HepG2 (cell line): Measurements from ENCODE around the gene HS3ST4. TPM values are rescaled to one million over a fixed set of nuclear protein-coding genes. Genes with fewer than 3 reads are reported as not detected.

ENCODE experiments used
- ATAC-seq: fragments of 200-7000 bp; cut with Tn5 transposase; 3 replicates; pipeline ENCODE4 v1.9.1; 2020; ENCODE audit warnings: mild to moderate bottlenecking, moderate library complexity
- BruUV-seq: library from RNA; stranded (reverse); fragments of 400-500 nt; replicated peaks from 2 replicates; lab custom pipeline; 2021; lab: Mats Ljungman, UMichigan
- CTCF ChIA-PET: fragments of 300-600 bp; formaldehyde crosslinking; extraction: SDS; loops from one replicate; lab custom pipeline; 2021; ENCODE audit warnings: low total read pairs, inconsistent platforms, low intra/inter-chr PET ratio; lab: Yijun Ruan, JAX
- POLR2A ChIA-PET: fragments of 350-600 bp; sonication (Branson Sonifier 250); formaldehyde crosslinking; loops from one replicate; lab custom pipeline; 2020; ENCODE audit warnings: antibody characterized with exemption, inconsistent platforms; lab: Yijun Ruan, JAX
- DNase-seq: peaks from one replicate; pipeline ENCODE4 v3.0.0-alpha.2; 2015; ENCODE audit warnings: low spot score
- FAIRE-seq: peaks from 3 replicates; lab custom pipeline; 2011; peaks lifted over from hg19 to GRCh38; lab: Jason Lieb, UNC
- H2AFZ ChIP-seq: one replicate; pipeline ENCODE4 v1.6.1; 2011; ENCODE audit warnings: low read length, inconsistent platforms
- H3K27ac ChIP-seq: fragments of 300-600 bp; 3 replicates; pipeline ENCODE4 v1.8.0; 2011; ENCODE audit warnings: mixed run types, mild to moderate bottlenecking, mixed read lengths, low read length, inconsistent platforms; ENCODE audit not compliant: insufficient read depth; ENCODE audit errors: extremely low read length
- H3K27me3 ChIP-seq, 2 experiments: fragments of 200-600 bp in 1 of 2; 2 replicates in 1 of 2; 3 replicates in 1 of 2; pipeline versions ENCODE4 v1.6.0 to v1.8.0; 2011; ENCODE audit warnings: low read length in 2 of 2, mild to moderate bottlenecking in 2 of 2, moderate library complexity in 2 of 2, inconsistent platforms in 1 of 2; ENCODE audit not compliant: insufficient read depth in 2 of 2, control insufficient read depth in 1 of 2
- H3K36me3 ChIP-seq, 2 experiments: fragments of 200-600 bp in 1 of 2; replicated peaks in 1 of 2; 2 replicates in 1 of 2; 3 replicates in 1 of 2; pipeline versions ENCODE4 v1.5.1 to v1.8.0; 2011; ENCODE audit warnings: low read length in 2 of 2, inconsistent platforms in 1 of 2; ENCODE audit not compliant: insufficient read depth in 2 of 2, control insufficient read depth in 1 of 2
- H3K4me1 ChIP-seq: 2 replicates; pipeline ENCODE4 v1.5.1; 2012; ENCODE audit warnings: low read length, inconsistent platforms; ENCODE audit not compliant: insufficient read depth
- H3K4me2 ChIP-seq: 2 replicates; pipeline ENCODE4 v1.6.0; 2011; ENCODE audit warnings: low read depth, low read length, inconsistent platforms
- H3K4me3 ChIP-seq, 3 experiments: fragments of 200-600 bp in 1 of 3; sonication (generic), shearing (Covaris generic) in 1 of 3; replicated peaks in 1 of 3; 2 replicates each; pipeline ENCODE4 v1.5.1; 2011 to 2016; ENCODE audit warnings: low read length in 3 of 3, inconsistent platforms in 2 of 3, low read depth in 2 of 3, mild to moderate bottlenecking in 2 of 3, control low read depth in 1 of 3, mixed read lengths in 1 of 3; ENCODE audit not compliant: insufficient read depth in 1 of 3
- H3K79me2 ChIP-seq: one replicate; pipeline ENCODE4 v1.6.1; 2011; ENCODE audit warnings: low read length, inconsistent platforms; ENCODE audit not compliant: insufficient read depth
- H3K9ac ChIP-seq: 2 replicates; pipeline ENCODE4 v1.6.0; 2011; ENCODE audit warnings: mild to moderate bottlenecking, low read depth, low read length, inconsistent platforms; ENCODE audit not compliant: insufficient read depth
- H3K9me3 ChIP-seq: 2 replicates; pipeline ENCODE4 v1.5.1; 2012; ENCODE audit warnings: mild to moderate bottlenecking, low read length
- H4K20me1 ChIP-seq: 2 replicates; pipeline ENCODE4 v1.6.0; 2011; ENCODE audit warnings: inconsistent platforms, mild to moderate bottlenecking, low read length, moderate library complexity; ENCODE audit not compliant: insufficient read depth
- ZNF543 ChIP-seq: sonication (generic); formaldehyde crosslinking; IDR thresholded peaks from 2 replicates; pipeline ENCODE4 v1.4.0; 2020; ENCODE audit warnings: mild to moderate bottlenecking, missing genetic modification reagents
- ZNF782 ChIP-seq: sonication (generic); formaldehyde crosslinking; IDR thresholded peaks from 2 replicates; pipeline ENCODE4 v1.4.0; 2020; ENCODE audit warnings: missing genetic modification reagents, mild to moderate bottlenecking, borderline replicate concordance
- ZNF792 ChIP-seq: IDR thresholded peaks from 2 replicates; pipeline ENCODE4 v1.6.1; 2016
- WGBS: methylation state at CpG from one replicate; pipeline ENCODE4 v1.1.6; 2017; ENCODE audit warnings: low lambda C conversion rate; 5-methylcytosine and 5-hydroxymethylcytosine counted together
- in situ Hi-C: cut with HindIII; loops from 2 replicates; pipeline ENCODE4 v1.10.0; 2017; ENCODE audit warnings: low pct_unique_long_range_greater_than_20kb; ENCODE audit not compliant: extremely low pct_ligation_motif_present
- intact Hi-C: fragments of 100-400 bp; cut with micrococcal nuclease; formaldehyde crosslinking; loops from one replicate; pipeline ENCODE4 v1.10.0; 2022; ENCODE audit not compliant: unreplicated experiment
- polyA plus RNA-seq, 8 experiments: library from polyadenylated mRNA; depleted of rRNA in 3 of 8; stranded (reverse) in 7 of 8; unstranded in 1 of 8; fragments of >200 nt; fragmentation: Illumina TruSeq in 4 of 8; extraction: Trizol in 4 of 8; gene quantifications; 2 replicates each; pipeline versions ENCODE4 v1.2.1 to v1.2.3, GENCODE V29; 2011 to 2016; ENCODE audit warnings: low read depth in 4 of 8, missing spikeins in 1 of 8, mixed read lengths in 1 of 8; ENCODE audit not compliant: insufficient read depth in 1 of 8
- total RNA-seq, 5 experiments: library from RNA; depleted of rRNA; stranded (reverse); fragments of >200 nt; fragmentation: Illumina TruSeq; extraction: Trizol; gene quantifications; 2 replicates each; pipeline ENCODE4 v1.2.3, GENCODE V29; 2016; ENCODE audit warnings: low read depth in 1 of 5
- TF ChIP-seq, protein P1 (sequence below), 2 experiments: fragments of 450-650 bp in 1 of 2; sonication (generic) in 1 of 2; formaldehyde crosslinking in 1 of 2; IDR thresholded peaks; 2 replicates each; pipeline versions ENCODE4 v1.6.1 to v1.8.0; 2016 to 2022; ENCODE audit warnings: antibody characterized with exemption in 1 of 2, mild to moderate bottlenecking in 1 of 2, missing genetic modification reagents in 1 of 2
- TF ChIP-seq, protein P2 (sequence below): sonication (generic); formaldehyde crosslinking; IDR thresholded peaks from 2 replicates; pipeline ENCODE4 v1.8.1; 2023; ENCODE audit warnings: missing genetic modification reagents, inconsistent platforms, borderline replicate concordance

HS3ST4 gene
- total and polyA plus RNA-seq, 2 of the 13 experiments (the other 11 are each of a cell fraction or from before 2014, with no cell fraction given): not detected

DNA sequence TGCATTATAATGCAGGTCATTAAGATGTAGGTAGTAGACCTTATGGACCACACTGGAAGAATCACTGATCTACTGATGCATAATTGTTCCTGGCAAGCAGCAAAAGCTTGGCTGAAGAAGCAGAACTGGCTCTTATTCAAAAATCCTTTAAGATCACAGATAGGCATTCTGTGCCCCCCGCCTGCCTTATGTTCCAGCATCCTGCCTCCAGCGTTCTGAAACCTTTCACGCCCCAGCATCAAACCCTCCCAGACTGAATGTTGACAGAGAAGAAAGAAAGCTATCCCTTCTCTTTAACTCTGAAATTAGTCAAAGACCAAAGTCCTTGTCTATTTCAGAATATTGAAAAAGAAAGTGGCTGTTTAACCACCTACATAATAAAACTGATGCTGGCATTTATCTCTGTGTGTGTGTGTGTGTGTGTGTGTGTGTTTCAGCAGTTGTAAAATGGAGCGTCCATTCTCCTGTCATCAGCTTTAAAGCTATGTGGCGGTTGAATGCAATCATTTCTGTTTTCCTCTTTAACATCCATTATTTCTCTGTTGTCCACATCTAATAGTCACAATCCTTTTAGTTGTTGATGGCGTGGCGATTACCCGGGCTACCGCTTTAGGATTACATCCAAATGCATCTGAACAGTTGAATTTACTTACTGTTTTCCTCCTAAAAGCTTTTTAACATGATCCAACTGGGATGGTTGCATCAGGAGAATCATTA is 350.4 kb downstream of the HS3ST4 start:
- DNase-seq (no peak), FAIRE-seq (no peak), ATAC-seq (no peak)
- in situ Hi-C loops: no loop called here
- H3K9ac ChIP-seq: no peak overlapping the region
- WGBS: 29% methylated on average over 9 of the region's 9 CpGs
- H3K27ac ChIP-seq: no peak overlapping the region
- no peaks in the 10 kb centered on the region for H3K27me3 ChIP-seq
- H4K20me1 ChIP-seq: no peaks in the 10 kb centered on the region
- H2AFZ ChIP-seq: no peak overlapping the region
- BruUV-seq: no TSS peak
- intact Hi-C loops: no loop called here
- no peaks in the 10 kb centered on the region for H3K79me2 ChIP-seq
- no peak overlapping the region for H3K4me2 ChIP-seq
- CTCF ChIA-PET: no interaction called here
- H3K4me3 ChIP-seq: no peak overlapping the region
- H3K4me1 ChIP-seq: no peaks in the 10 kb centered on the region
- POLR2A ChIA-PET: no interaction called here
- 0 out of 2 replicates have a peak, but pooled peaks cover 4% of the 10 kb centered on the region for H3K9me3 ChIP-seq
- H3K36me3 ChIP-seq: no peaks in the 10 kb centered on the region
- TF ChIP-seq, protein P1, sequence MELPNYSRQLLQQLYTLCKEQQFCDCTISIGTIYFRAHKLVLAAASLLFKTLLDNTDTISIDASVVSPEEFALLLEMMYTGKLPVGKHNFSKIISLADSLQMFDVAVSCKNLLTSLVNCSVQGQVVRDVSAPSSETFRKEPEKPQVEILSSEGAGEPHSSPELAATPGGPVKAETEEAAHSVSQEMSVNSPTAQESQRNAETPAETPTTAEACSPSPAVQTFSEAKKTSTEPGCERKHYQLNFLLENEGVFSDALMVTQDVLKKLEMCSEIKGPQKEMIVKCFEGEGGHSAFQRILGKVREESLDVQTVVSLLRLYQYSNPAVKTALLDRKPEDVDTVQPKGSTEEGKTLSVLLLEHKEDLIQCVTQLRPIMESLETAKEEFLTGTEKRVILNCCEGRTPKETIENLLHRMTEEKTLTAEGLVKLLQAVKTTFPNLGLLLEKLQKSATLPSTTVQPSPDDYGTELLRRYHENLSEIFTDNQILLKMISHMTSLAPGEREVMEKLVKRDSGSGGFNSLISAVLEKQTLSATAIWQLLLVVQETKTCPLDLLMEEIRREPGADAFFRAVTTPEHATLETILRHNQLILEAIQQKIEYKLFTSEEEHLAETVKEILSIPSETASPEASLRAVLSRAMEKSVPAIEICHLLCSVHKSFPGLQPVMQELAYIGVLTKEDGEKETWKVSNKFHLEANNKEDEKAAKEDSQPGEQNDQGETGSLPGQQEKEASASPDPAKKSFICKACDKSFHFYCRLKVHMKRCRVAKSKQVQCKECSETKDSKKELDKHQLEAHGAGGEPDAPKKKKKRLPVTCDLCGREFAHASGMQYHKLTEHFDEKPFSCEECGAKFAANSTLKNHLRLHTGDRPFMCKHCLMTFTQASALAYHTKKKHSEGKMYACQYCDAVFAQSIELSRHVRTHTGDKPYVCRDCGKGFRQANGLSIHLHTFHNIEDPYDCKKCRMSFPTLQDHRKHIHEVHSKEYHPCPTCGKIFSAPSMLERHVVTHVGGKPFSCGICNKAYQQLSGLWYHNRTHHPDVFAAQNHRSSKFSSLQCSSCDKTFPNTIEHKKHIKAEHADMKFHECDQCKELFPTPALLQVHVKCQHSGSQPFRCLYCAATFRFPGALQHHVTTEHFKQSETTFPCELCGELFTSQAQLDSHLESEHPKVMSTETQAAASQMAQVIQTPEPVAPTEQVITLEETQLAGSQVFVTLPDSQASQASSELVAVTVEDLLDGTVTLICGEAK (IDR thresholded peaks at IDR 0.05): no peak
- TF ChIP-seq, protein P1 (CRISPR knock-in tag; IDR thresholded peaks at IDR 0.05): no peak
- TF ChIP-seq ZNF543: no peak
- TF ChIP-seq, protein P2, sequence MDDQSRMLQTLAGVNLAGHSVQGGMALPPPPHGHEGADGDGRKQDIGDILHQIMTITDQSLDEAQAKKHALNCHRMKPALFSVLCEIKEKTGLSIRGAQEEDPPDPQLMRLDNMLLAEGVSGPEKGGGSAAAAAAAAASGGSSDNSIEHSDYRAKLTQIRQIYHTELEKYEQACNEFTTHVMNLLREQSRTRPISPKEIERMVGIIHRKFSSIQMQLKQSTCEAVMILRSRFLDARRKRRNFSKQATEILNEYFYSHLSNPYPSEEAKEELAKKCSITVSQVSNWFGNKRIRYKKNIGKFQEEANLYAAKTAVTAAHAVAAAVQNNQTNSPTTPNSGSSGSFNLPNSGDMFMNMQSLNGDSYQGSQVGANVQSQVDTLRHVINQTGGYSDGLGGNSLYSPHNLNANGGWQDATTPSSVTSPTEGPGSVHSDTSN: no peak
- no peak for TF ChIP-seq ZNF792 (CRISPR knock-in tag)
- TF ChIP-seq ZNF782 (CRISPR knock-in tag): no peak
